OCI-LY7 (cell line): ENCODE results near the gene PLXNA1. TPM values are rescaled to one million over a fixed set of nuclear protein-coding genes. Genes with fewer than 3 reads are reported as not detected.

Source experiments
- BruUV-seq: library from RNA; stranded (reverse); fragments of 400-500 nt; replicated peaks from 2 replicates; lab custom pipeline; 2021; lab: Mats Ljungman, UMichigan
- CTCF ChIA-PET: fragments of 300-600 bp; sonication (Branson Sonifier 250); formaldehyde crosslinking; loops from one replicate; lab custom pipeline; 2022; ENCODE audit warnings: antibody characterized with exemption; ENCODE audit not compliant: unreplicated experiment; lab: Charles Lee
- POLR2A ChIA-PET: fragments of 300-600 bp; sonication (Branson Sonifier 250); formaldehyde crosslinking; loops from one replicate; lab custom pipeline; 2022; ENCODE audit warnings: antibody characterized with exemption; lab: Charles Lee
- DNase-seq: peaks from one replicate; pipeline ENCODE4 v3.0.0-alpha.2; 2015; ENCODE audit warnings: low spot score
- H2AFZ ChIP-seq: fragments of 200-600 bp; sonication (generic), shearing (Covaris generic); 2 replicates; pipeline ENCODE4 v1.6.1; 2014; ENCODE audit warnings: mild to moderate bottlenecking, antibody characterized with exemption, low read length, moderate library complexity
- H3K27ac ChIP-seq: fragments of 200-600 bp; sonication (generic); 2 replicates; pipeline ENCODE4 v1.5.1; 2014; ENCODE audit warnings: mixed run types, low read depth, mild to moderate bottlenecking, moderate library complexity, low read length, inconsistent platforms; ENCODE audit not compliant: poor library complexity, severe bottlenecking
- H3K36me3 ChIP-seq: fragments of 200-600 bp; sonication (generic); 2 replicates; pipeline ENCODE4 v1.6.1; 2014; ENCODE audit warnings: mild to moderate bottlenecking, antibody characterized with exemption, low read length, moderate library complexity, mixed read lengths; ENCODE audit not compliant: insufficient read depth
- H3K4me1 ChIP-seq: fragments of 200-600 bp; sonication (generic); 2 replicates; pipeline ENCODE4 v1.5.1; 2014; ENCODE audit warnings: mild to moderate bottlenecking, low read length; ENCODE audit not compliant: insufficient read depth, poor library complexity, severe bottlenecking
- H3K4me2 ChIP-seq: fragments of 200-600 bp; sonication (generic); 2 replicates; pipeline ENCODE4 v1.6.1; 2014; ENCODE audit warnings: mild to moderate bottlenecking, low read length
- H3K4me3 ChIP-seq: fragments of 200-600 bp; sonication (generic); 2 replicates; pipeline ENCODE4 v1.5.1; 2014; ENCODE audit warnings: mild to moderate bottlenecking, low read depth, low read length; ENCODE audit not compliant: poor library complexity, severe bottlenecking
- H3K79me2 ChIP-seq: fragments of 200-600 bp; sonication (generic); 2 replicates; pipeline ENCODE4 v1.6.1; 2016; ENCODE audit warnings: low read depth, mild to moderate bottlenecking, low read length, moderate library complexity, mixed read lengths; ENCODE audit not compliant: insufficient read depth
- H3K9me2 ChIP-seq: fragments of 200-600 bp; sonication (generic); 2 replicates; pipeline ENCODE4 v1.6.1; 2016; ENCODE audit warnings: mild to moderate bottlenecking, low read length, mixed read lengths; ENCODE audit not compliant: insufficient read depth
- H3K9me3 ChIP-seq: fragments of 200-600 bp; sonication (generic); 2 replicates; pipeline ENCODE4 v1.6.1; 2014; ENCODE audit warnings: mild to moderate bottlenecking, mixed run types, low read length, mixed read lengths
- H4K20me1 ChIP-seq: fragments of 200-600 bp; sonication (generic); 2 replicates; pipeline ENCODE4 v1.6.1; 2014; ENCODE audit warnings: mild to moderate bottlenecking, antibody characterized with exemption, low read length, moderate library complexity, mixed read lengths; ENCODE audit not compliant: insufficient read depth
- CTCF ChIP-seq: fragments of 200-600 bp; sonication (generic); conservative IDR thresholded peaks from 2 replicates; pipeline ENCODE4 v1.5.1; 2014; ENCODE audit warnings: mild to moderate bottlenecking, antibody characterized with exemption, low read length, moderate library complexity, mixed read lengths
- EZH2phosphoT487 ChIP-seq: fragments of 200-600 bp; sonication (generic); IDR thresholded peaks from 2 replicates; pipeline ENCODE4 v1.6.1; 2018; ENCODE audit warnings: low read depth, borderline replicate concordance, mild to moderate bottlenecking, mixed run types, antibody characterized with exemption, low read length, moderate library complexity, mixed read lengths
- intact Hi-C: fragments of 100-400 bp; cut with micrococcal nuclease; formaldehyde crosslinking; loops from one replicate; pipeline ENCODE4 v1.10.0; 2022; ENCODE audit not compliant: unreplicated experiment
- total RNA-seq, 2 experiments: library from RNA; depleted of rRNA in 1 of 2; stranded (reverse); fragments of >200 nt in 1 of 2; shearing (Covaris generic) in 1 of 2; gene quantifications; 2 replicates each; pipeline ENCODE4 v1.2.3, GENCODE V29; 2014 to 2022

The PLXNA1 gene
- total RNA-seq, 2 experiments from 2014 or later, result 3.6 to 4.4 TPM

- Histone ChIP-seq H3K4me2 (no peak overlapping the region), H3K9me3 (no peaks in the 10 kb centered on the region), H3K27ac (no peak overlapping the region), H2AFZ (no peak overlapping the region), H3K4me1 (peaks cover 11% of the 10 kb centered on the region), H3K79me2 (no peaks in the 10 kb centered on the region), H3K9me2 (no peaks in the 10 kb centered on the region), H3K4me3 (no peak overlapping the region), H4K20me1 (no peaks in the 10 kb centered on the region), H3K36me3 (no peaks in the 10 kb centered on the region)
- no TSS peak for BruUV-seq
- TF ChIP-seq EZH2phosphoT487, result no peak
- no peak for TF ChIP-seq CTCF
- intact Hi-C loops, result no loop called here
- DNase-seq, result no peak
- POLR2A ChIA-PET, result no interaction called here
- CTCF ChIA-PET, result no interaction called here
These were observed 15.4 kb downstream of the PLXNA1 start for GRCh38 chr3:126998320-126998719.

GRCh38 chr3:126998728-126999127 lies 15.8 kb downstream of the PLXNA1 start:
- H2AFZ ChIP-seq, result no peak overlapping the region
- no TSS peak for BruUV-seq
- no peak overlapping the region for H3K4me3 ChIP-seq
- intact Hi-C loops, result no loop called here
- no peaks in the 10 kb centered on the region for H3K79me2 ChIP-seq
- POLR2A ChIA-PET, result no interaction called here
- no peak overlapping the region for H3K4me2 ChIP-seq
- H3K9me2 ChIP-seq, result no peaks in the 10 kb centered on the region
- H4K20me1 ChIP-seq, result no peaks in the 10 kb centered on the region
- no peak overlapping the region for H3K27ac ChIP-seq
- DNase-seq, result no peak
- CTCF ChIA-PET, result no interaction called here
- H3K36me3 ChIP-seq, result no peaks in the 10 kb centered on the region
- peaks cover 11% of the 10 kb centered on the region for H3K4me1 ChIP-seq
- H3K9me3 ChIP-seq, result no peaks in the 10 kb centered on the region
- TF ChIP-seq EZH2phosphoT487, result no peak
- TF ChIP-seq CTCF, result no peak

- Histone ChIP-seq H3K79me2 (no peaks in the 10 kb centered on the region), H3K4me1 (peaks cover 11% of the 10 kb centered on the region), H3K27ac (no peak overlapping the region), H4K20me1 (no peaks in the 10 kb centered on the region), H3K4me2 (no peak overlapping the region), H3K36me3 (no peaks in the 10 kb centered on the region), H3K4me3 (no peak overlapping the region), H3K9me2 (no peaks in the 10 kb centered on the region), H2AFZ (no peak overlapping the region), H3K9me3 (no peaks in the 10 kb centered on the region)
- intact Hi-C loops, result no loop called here
- no TSS peak for BruUV-seq
- CTCF ChIA-PET, result no interaction called here
- POLR2A ChIA-PET, result no interaction called here
- no peak for DNase-seq
- no peak for TF ChIP-seq EZH2phosphoT487
- no peak for TF ChIP-seq CTCF
These were observed 16.5 kb downstream of the PLXNA1 start for GRCh38 chr3:126999383-126999782.
